Fibroblast of lung (primary cell): ENCODE measurements around the gene CAMTA1.

Source experiments
- CTCF ChIP-seq, 2 donors: IDR thresholded peaks in 1 of 2; conservative IDR thresholded peaks in 1 of 2; 1 replicate in 1 of 2; 2 replicates in 1 of 2; pipeline ENCODE4 v1.5.1; 2011 to 2012; ENCODE audit warnings: low read length in 2 of 2, control low read depth in 1 of 2, inconsistent platforms in 1 of 2, low read depth in 1 of 2, mild to moderate bottlenecking in 1 of 2
- EZH2 ChIP-seq: IDR thresholded peaks from 2 replicates; pipeline ENCODE4 v1.5.1; 2012; ENCODE audit warnings: low read length, control low read depth, mild to moderate bottlenecking; ENCODE audit errors: missing control alignments

GRCh38 chr1:7039590-7040220, 254.5 kb downstream of the CAMTA1 start:
- TF ChIP-seq CTCF (conservative IDR thresholded peaks at IDR 0.05 in 1 of 2, IDR thresholded peaks at IDR 0.05 in 1 of 2; ENCODE audit: low read depth in 1 of 2, low read length in 2 of 2) (no peak), EZH2 (no peak)
